GM12878 (cell line): Measurements from ENCODE around the gene GH1. TPM values are rescaled to one million over a fixed set of nuclear protein-coding genes. Genes with fewer than 3 reads are reported as not detected.

Experiments used
- BRCA1 ChIP-seq: IDR thresholded peaks from 2 replicates; pipeline ENCODE4 v1.6.1; 2011; ENCODE audit warnings: low read depth, low read length, improper control_type of control experiment
- CHD4 ChIP-seq: fragments of 200-600 bp; sonication (generic); IDR thresholded peaks from 2 replicates; pipeline ENCODE4 v1.6.1; 2016; ENCODE audit warnings: mild to moderate bottlenecking
- CREB1 ChIP-seq: IDR thresholded peaks from 2 replicates; pipeline ENCODE4 v1.6.1; 2012; ENCODE audit warnings: low read depth, mild to moderate bottlenecking, inconsistent platforms
- HCFC1 ChIP-seq: fragments of 150-350 bp; IDR thresholded peaks from 2 replicates; pipeline ENCODE4 v1.6.1; 2014; ENCODE audit warnings: low read length
- MTA2 ChIP-seq: fragments of 450-650 bp; IDR thresholded peaks from 2 replicates; pipeline ENCODE4 v1.6.1; 2016; ENCODE audit warnings: low read depth, mild to moderate bottlenecking, moderate library complexity
- MYC ChIP-seq: IDR thresholded peaks from 2 replicates; pipeline ENCODE4 v1.6.1; 2011; ENCODE audit warnings: mild to moderate bottlenecking, low read length, moderate library complexity, inconsistent platforms; ENCODE audit not compliant: insufficient read depth, insufficient replicate concordance, insufficient read length, severe bottlenecking
- POU2F2 ChIP-seq: IDR thresholded peaks from 3 replicates; pipeline ENCODE4 v1.6.1; 2011; ENCODE audit warnings: low read depth, mild to moderate bottlenecking, low read length, borderline replicate concordance
- RB1 ChIP-seq: fragments of 450-650 bp; formaldehyde crosslinking; IDR thresholded peaks from 2 replicates; pipeline ENCODE4 v1.6.1; 2017; ENCODE audit warnings: mild to moderate bottlenecking, borderline replicate concordance
- REST ChIP-seq: IDR thresholded peaks from 2 replicates; pipeline ENCODE4 v1.6.1; 2012; ENCODE audit warnings: mild to moderate bottlenecking, low read depth, low read length
- SPI1 ChIP-seq: IDR thresholded peaks from 2 replicates; pipeline ENCODE4 v1.6.1; 2011; ENCODE audit warnings: low read depth, mild to moderate bottlenecking, low read length, moderate library complexity, borderline replicate concordance; ENCODE audit not compliant: insufficient read depth
- SREBF2 ChIP-seq: IDR thresholded peaks from 2 replicates; pipeline ENCODE4 v1.6.1; 2012; ENCODE audit warnings: mild to moderate bottlenecking, low read length
- STAT1 ChIP-seq: fragments of 450-650 bp; conservative IDR thresholded peaks from 2 replicates; pipeline ENCODE4 v1.6.1; 2014; ENCODE audit warnings: antibody characterized with exemption, mild to moderate bottlenecking
- WRNIP1 ChIP-seq: IDR thresholded peaks from 2 replicates; pipeline ENCODE4 v1.6.1; 2011; ENCODE audit warnings: low read depth, low read length, improper control_type of control experiment, borderline replicate concordance
- ZNF207 ChIP-seq: fragments of 450-650 bp; IDR thresholded peaks from 2 replicates; pipeline ENCODE4 v1.6.1; 2014; ENCODE audit warnings: antibody characterized with exemption, mild to moderate bottlenecking, borderline replicate concordance
- ZNF384 ChIP-seq: IDR thresholded peaks from 2 replicates; pipeline ENCODE4 v1.6.1; 2012; ENCODE audit warnings: low read depth, mild to moderate bottlenecking, low read length, improper control_type of control experiment, borderline replicate concordance
- polyA plus RNA-seq, 11 experiments: library from polyadenylated mRNA; depleted of rRNA in 4 of 11; unstranded in 6 of 11; stranded (reverse) in 5 of 11; fragments of >200 nt; fragmentation: Nextera tagmentation in 4 of 11; fragmentation: Illumina TruSeq in 1 of 11; extraction: Ambion mirVana in 4 of 11; extraction: Trizol in 1 of 11; gene quantifications; 1 replicate in 1 of 11; 2 replicates in 10 of 11; pipeline versions ENCODE4 v1.2.1 to v1.2.3, GENCODE V29; 2011 to 2016; ENCODE audit warnings: inconsistent platforms in 2 of 11, missing spikeins in 2 of 11, low read depth in 1 of 11
- total RNA-seq, 4 experiments: library from RNA; depleted of rRNA in 3 of 4; stranded (reverse); fragments of >200 nt in 3 of 4; fragmentation: Illumina TruSeq in 1 of 4; extraction: Trizol in 1 of 4; gene quantifications; 2 replicates each; pipeline versions ENCODE4 v1.2.1 to v1.2.3, GENCODE V29; 2013 to 2021
- TF ChIP-seq, protein P1 (sequence below): fragments of 450-650 bp; IDR thresholded peaks from 2 replicates; pipeline ENCODE4 v1.6.1; 2017; ENCODE audit warnings: borderline replicate concordance
- TF ChIP-seq, protein P2 (sequence below): fragments of 150-350 bp; IDR thresholded peaks from 2 replicates; pipeline ENCODE4 v1.6.1; 2014; ENCODE audit warnings: mild to moderate bottlenecking, low read depth, low read length
- TF ChIP-seq, protein P3 (sequence below): fragments of 450-650 bp; IDR thresholded peaks from 2 replicates; pipeline ENCODE4 v1.6.1; 2017; ENCODE audit warnings: mild to moderate bottlenecking, low read depth, inconsistent platforms; ENCODE audit not compliant: poor library complexity, severe bottlenecking
- TF ChIP-seq, protein P4 (sequence below): fragments of 450-650 bp; IDR thresholded peaks from 2 replicates; pipeline ENCODE4 v1.6.1; 2016; ENCODE audit warnings: mild to moderate bottlenecking
- TF ChIP-seq, protein P5 (sequence below): IDR thresholded peaks from 2 replicates; pipeline ENCODE4 v1.6.1; 2011; ENCODE audit warnings: borderline replicate concordance, low read depth, mild to moderate bottlenecking, moderate library complexity, mixed read lengths, low read length; ENCODE audit not compliant: insufficient read depth; ENCODE audit errors: extremely low read length

The GH1 gene
- total and polyA plus RNA-seq, 10 of the 15 experiments (the other 5 are each of a cell fraction or from before 2014, with no cell fraction given): 0.13 to 0.42 TPM; not detected in 8

DNA sequence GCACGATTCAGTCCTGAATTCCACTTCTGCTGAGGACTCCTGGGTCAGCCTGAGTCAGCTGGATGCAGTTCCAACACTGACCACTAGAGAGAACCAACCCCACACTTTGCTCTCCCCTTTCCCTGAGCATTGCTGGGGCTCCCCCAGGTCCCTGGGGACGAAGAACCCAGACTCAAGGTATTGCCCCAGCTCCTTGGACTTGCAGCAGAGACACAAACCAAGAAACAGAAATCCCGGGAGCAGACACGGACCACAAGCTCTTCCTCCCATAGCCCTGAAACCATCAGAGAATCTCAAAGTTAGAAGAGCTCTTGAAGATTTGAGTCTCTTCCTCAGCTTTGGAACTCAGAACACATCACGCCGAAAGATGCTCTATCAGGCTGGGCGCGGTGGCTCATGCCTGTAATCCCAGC, 678 bp upstream of the GH1 start (continued):
- TF ChIP-seq MYC (no peak), POU2F2 (no peak), ZNF384 (no peak), HCFC1 (no peak), MTA2 (no peak), STAT1 (0 out of 2 replicates have a peak, but pooled peaks have one; percentile 44), ZNF207 (no peak), SPI1 (no peak), CREB1 (no peak), REST (no peak), WRNIP1 (no peak), SREBF2 (no peak), CHD4 (no peak), BRCA1 (no peak), RB1 (peak; percentile 95; the same call in 1 of the 2 replicates)
- TF ChIP-seq, protein P1, sequence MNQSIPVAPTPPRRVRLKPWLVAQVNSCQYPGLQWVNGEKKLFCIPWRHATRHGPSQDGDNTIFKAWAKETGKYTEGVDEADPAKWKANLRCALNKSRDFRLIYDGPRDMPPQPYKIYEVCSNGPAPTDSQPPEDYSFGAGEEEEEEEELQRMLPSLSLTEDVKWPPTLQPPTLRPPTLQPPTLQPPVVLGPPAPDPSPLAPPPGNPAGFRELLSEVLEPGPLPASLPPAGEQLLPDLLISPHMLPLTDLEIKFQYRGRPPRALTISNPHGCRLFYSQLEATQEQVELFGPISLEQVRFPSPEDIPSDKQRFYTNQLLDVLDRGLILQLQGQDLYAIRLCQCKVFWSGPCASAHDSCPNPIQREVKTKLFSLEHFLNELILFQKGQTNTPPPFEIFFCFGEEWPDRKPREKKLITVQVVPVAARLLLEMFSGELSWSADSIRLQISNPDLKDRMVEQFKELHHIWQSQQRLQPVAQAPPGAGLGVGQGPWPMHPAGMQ: no peak
- TF ChIP-seq, protein P2, sequence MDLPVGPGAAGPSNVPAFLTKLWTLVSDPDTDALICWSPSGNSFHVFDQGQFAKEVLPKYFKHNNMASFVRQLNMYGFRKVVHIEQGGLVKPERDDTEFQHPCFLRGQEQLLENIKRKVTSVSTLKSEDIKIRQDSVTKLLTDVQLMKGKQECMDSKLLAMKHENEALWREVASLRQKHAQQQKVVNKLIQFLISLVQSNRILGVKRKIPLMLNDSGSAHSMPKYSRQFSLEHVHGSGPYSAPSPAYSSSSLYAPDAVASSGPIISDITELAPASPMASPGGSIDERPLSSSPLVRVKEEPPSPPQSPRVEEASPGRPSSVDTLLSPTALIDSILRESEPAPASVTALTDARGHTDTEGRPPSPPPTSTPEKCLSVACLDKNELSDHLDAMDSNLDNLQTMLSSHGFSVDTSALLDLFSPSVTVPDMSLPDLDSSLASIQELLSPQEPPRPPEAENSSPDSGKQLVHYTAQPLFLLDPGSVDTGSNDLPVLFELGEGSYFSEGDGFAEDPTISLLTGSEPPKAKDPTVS: no peak
- TF ChIP-seq, protein P3, sequence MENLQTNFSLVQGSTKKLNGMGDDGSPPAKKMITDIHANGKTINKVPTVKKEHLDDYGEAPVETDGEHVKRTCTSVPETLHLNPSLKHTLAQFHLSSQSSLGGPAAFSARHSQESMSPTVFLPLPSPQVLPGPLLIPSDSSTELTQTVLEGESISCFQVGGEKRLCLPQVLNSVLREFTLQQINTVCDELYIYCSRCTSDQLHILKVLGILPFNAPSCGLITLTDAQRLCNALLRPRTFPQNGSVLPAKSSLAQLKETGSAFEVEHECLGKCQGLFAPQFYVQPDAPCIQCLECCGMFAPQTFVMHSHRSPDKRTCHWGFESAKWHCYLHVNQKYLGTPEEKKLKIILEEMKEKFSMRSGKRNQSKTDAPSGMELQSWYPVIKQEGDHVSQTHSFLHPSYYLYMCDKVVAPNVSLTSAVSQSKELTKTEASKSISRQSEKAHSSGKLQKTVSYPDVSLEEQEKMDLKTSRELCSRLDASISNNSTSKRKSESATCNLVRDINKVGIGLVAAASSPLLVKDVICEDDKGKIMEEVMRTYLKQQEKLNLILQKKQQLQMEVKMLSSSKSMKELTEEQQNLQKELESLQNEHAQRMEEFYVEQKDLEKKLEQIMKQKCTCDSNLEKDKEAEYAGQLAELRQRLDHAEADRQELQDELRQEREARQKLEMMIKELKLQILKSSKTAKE: peak; percentile 54
- TF ChIP-seq, protein P4, sequence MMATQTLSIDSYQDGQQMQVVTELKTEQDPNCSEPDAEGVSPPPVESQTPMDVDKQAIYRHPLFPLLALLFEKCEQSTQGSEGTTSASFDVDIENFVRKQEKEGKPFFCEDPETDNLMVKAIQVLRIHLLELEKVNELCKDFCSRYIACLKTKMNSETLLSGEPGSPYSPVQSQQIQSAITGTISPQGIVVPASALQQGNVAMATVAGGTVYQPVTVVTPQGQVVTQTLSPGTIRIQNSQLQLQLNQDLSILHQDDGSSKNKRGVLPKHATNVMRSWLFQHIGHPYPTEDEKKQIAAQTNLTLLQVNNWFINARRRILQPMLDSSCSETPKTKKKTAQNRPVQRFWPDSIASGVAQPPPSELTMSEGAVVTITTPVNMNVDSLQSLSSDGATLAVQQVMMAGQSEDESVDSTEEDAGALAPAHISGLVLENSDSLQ: no peak
- TF ChIP-seq, protein P5, sequence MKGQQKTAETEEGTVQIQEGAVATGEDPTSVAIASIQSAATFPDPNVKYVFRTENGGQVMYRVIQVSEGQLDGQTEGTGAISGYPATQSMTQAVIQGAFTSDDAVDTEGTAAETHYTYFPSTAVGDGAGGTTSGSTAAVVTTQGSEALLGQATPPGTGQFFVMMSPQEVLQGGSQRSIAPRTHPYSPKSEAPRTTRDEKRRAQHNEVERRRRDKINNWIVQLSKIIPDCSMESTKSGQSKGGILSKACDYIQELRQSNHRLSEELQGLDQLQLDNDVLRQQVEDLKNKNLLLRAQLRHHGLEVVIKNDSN: no peak
